SK-N-SH (cell line): ENCODE data around the gene USP46. TPM values are rescaled to one million over a fixed set of nuclear protein-coding genes. Genes with fewer than 3 reads are reported as not detected.

Source experiments
- CTCF ChIA-PET: fragments of 300-600, 350-600 bp; formaldehyde crosslinking; extraction: SDS; loops from one replicate; lab custom pipeline; 2021; lab: Yijun Ruan, JAX
- POLR2A ChIA-PET: fragments of 350-600 bp; sonication (Branson Sonifier 250); formaldehyde crosslinking; extraction: SDS; loops from one replicate; lab custom pipeline; 2020; ENCODE audit warnings: antibody characterized with exemption, inconsistent platforms; lab: Yijun Ruan, JAX
- DNase-seq: peaks from one replicate; pipeline ENCODE4 v3.0.0; 2012
- H2AFZ ChIP-seq: fragments of 200-600 bp; sonication (generic); 2 replicates; pipeline ENCODE4 v1.8.1; 2016; ENCODE audit warnings: antibody characterized with exemption, mild to moderate bottlenecking, low read depth
- H3F3A ChIP-seq: fragments of 200-600 bp; sonication (generic); replicated peaks from 2 replicates; pipeline ENCODE3; 2016; ENCODE audit warnings: antibody characterized with exemption, mild to moderate bottlenecking; ENCODE audit not compliant: insufficient read depth
- H3K27ac ChIP-seq, 2 experiments: fragments of 200-500 bp in 1 of 2; fragments of 200-600 bp in 1 of 2; sonication (Bioruptor generic) in 1 of 2; sonication (generic), shearing (Covaris generic) in 1 of 2; 2 replicates each; pipeline versions ENCODE4 v1.5.1 to v1.6.1; 2014 to 2016; ENCODE audit warnings: low read depth in 2 of 2, inconsistent platforms in 1 of 2, low read length in 1 of 2, mild to moderate bottlenecking in 1 of 2, mixed read lengths in 1 of 2
- H3K27me3 ChIP-seq: fragments of 200-600 bp; sonication (generic), shearing (Covaris generic); 2 replicates; pipeline ENCODE4 v1.6.1; 2016; ENCODE audit warnings: mixed run types; ENCODE audit not compliant: insufficient read depth
- H3K36me3 ChIP-seq, 2 experiments: fragments of 200-500 bp in 1 of 2; fragments of 200-600 bp in 1 of 2; sonication (Bioruptor generic) in 1 of 2; sonication (generic) in 1 of 2; replicated peaks in 1 of 2; 2 replicates each; pipeline versions ENCODE3 to v1.5.1; 2014 to 2016; ENCODE audit warnings: low read length in 1 of 2, mild to moderate bottlenecking in 1 of 2; ENCODE audit not compliant: insufficient read depth in 2 of 2, control insufficient read depth in 1 of 2
- H3K4me1 ChIP-seq, 2 experiments: fragments of 200-500 bp in 1 of 2; fragments of 200-600 bp in 1 of 2; sonication (Bioruptor generic) in 1 of 2; sonication (generic), shearing (Covaris generic) in 1 of 2; 2 replicates each; pipeline versions ENCODE4 v1.5.1 to v1.6.1; 2014 to 2016; ENCODE audit warnings: low read depth in 1 of 2, low read length in 1 of 2, mixed run types in 1 of 2; ENCODE audit not compliant: insufficient read depth in 2 of 2, control insufficient read depth in 1 of 2
- H3K4me2 ChIP-seq: fragments of 200-600 bp; sonication (generic), shearing (Covaris generic); 2 replicates; pipeline ENCODE4 v1.6.1; 2017; ENCODE audit warnings: mixed run types
- H3K4me3 ChIP-seq, 2 experiments: fragments of 200-500 bp in 1 of 2; fragments of 200-600 bp in 1 of 2; sonication (Bioruptor generic) in 1 of 2; sonication (generic), shearing (Covaris generic) in 1 of 2; 2 replicates each; pipeline versions ENCODE4 v1.5.1 to v1.8.1; 2014 to 2016; ENCODE audit warnings: low read depth in 2 of 2, inconsistent platforms in 1 of 2, low read length in 1 of 2, mild to moderate bottlenecking in 1 of 2, mixed read lengths in 1 of 2, moderate library complexity in 1 of 2
- H3K79me2 ChIP-seq: fragments of 200-600 bp; sonication (generic); 2 replicates; pipeline ENCODE4 v1.8.1; 2017; ENCODE audit warnings: mild to moderate bottlenecking; ENCODE audit not compliant: insufficient read depth
- H3K9ac ChIP-seq: fragments of 200-600 bp; sonication (generic); 2 replicates; pipeline ENCODE4 v1.6.1; 2017; ENCODE audit warnings: mixed run types
- H3K9me2 ChIP-seq: fragments of 200-600 bp; sonication (generic); 2 replicates; pipeline ENCODE4 v1.6.1; 2017; ENCODE audit warnings: mixed run types
- H3K9me3 ChIP-seq: fragments of 200-600 bp; sonication (generic); 2 replicates; pipeline ENCODE4 v1.6.1; 2017; ENCODE audit warnings: mixed run types, mild to moderate bottlenecking, moderate library complexity
- H4K20me1 ChIP-seq: fragments of 200-600 bp; sonication (generic); 2 replicates; pipeline ENCODE4 v1.6.1; 2017; ENCODE audit warnings: mild to moderate bottlenecking, mixed run types; ENCODE audit not compliant: insufficient read depth
- ELF1 ChIP-seq: IDR thresholded peaks from 2 replicates; pipeline ENCODE4 v1.4.0; 2012
- GATA2 ChIP-seq: sonication (generic); formaldehyde crosslinking; IDR thresholded peaks from 2 replicates; pipeline ENCODE4 v1.5.0; 2020; ENCODE audit warnings: mild to moderate bottlenecking, missing genetic modification reagents
- IRF3 ChIP-seq: fragments of 150-350 bp; IDR thresholded peaks from 2 replicates; pipeline ENCODE4 v1.6.1; 2016; ENCODE audit warnings: mild to moderate bottlenecking, low read depth, low read length
- MAX ChIP-seq: IDR thresholded peaks from 2 replicates; pipeline ENCODE4 v1.4.0; 2012; ENCODE audit warnings: low read depth
- MXI1 ChIP-seq: IDR thresholded peaks from 2 replicates; pipeline ENCODE4 v1.6.1; 2012; ENCODE audit warnings: mild to moderate bottlenecking, low read depth, low read length, improper control_type of control experiment
- NFIC ChIP-seq: IDR thresholded peaks from 2 replicates; pipeline ENCODE4 v1.4.0; 2012; ENCODE audit warnings: borderline replicate concordance
- NRF1 ChIP-seq: IDR thresholded peaks from 2 replicates; pipeline ENCODE4 v1.6.1; 2012; ENCODE audit warnings: low read depth, mild to moderate bottlenecking, low read length
- POLR2AphosphoS5 ChIP-seq: IDR thresholded peaks from 2 replicates; pipeline ENCODE4 v1.6.1; 2012; ENCODE audit warnings: low read depth, low read length
- RFX5 ChIP-seq: IDR thresholded peaks from 2 replicates; pipeline ENCODE4 v1.6.1; 2012; ENCODE audit warnings: mild to moderate bottlenecking, improper control_type of control experiment, low read length
- RXRA ChIP-seq: IDR thresholded peaks from 2 replicates; pipeline ENCODE4 v1.4.0; 2012; ENCODE audit warnings: low read depth, mild to moderate bottlenecking, borderline replicate concordance
- SIN3A ChIP-seq: IDR thresholded peaks from 2 replicates; pipeline ENCODE4 v1.6.1; 2012; ENCODE audit warnings: low read depth, mild to moderate bottlenecking, low read length, moderate library complexity, borderline replicate concordance
- SMC3 ChIP-seq: IDR thresholded peaks from 2 replicates; pipeline ENCODE4 v1.6.1; 2012; ENCODE audit warnings: low read depth, low read length, improper control_type of control experiment
- TCF12 ChIP-seq: IDR thresholded peaks from 2 replicates; pipeline ENCODE4 v1.4.0; 2012
- TEAD4 ChIP-seq: IDR thresholded peaks from 2 replicates; pipeline ENCODE4 v1.4.0; 2012; ENCODE audit warnings: mild to moderate bottlenecking, borderline replicate concordance; ENCODE audit not compliant: insufficient read depth
- WGBS: methylation state at CpG from one replicate; pipeline ENCODE4 v1.1.6; 2017; ENCODE audit warnings: low lambda C conversion rate; 5-methylcytosine and 5-hydroxymethylcytosine counted together
- polyA plus RNA-seq, 3 experiments: library from polyadenylated mRNA; depleted of rRNA; stranded (reverse); fragments of >200 nt; gene quantifications; 2 replicates each; pipeline ENCODE4 v1.2.3, GENCODE V29; 2012
- TF ChIP-seq, protein P1 (sequence below): IDR thresholded peaks from 2 replicates; pipeline ENCODE4 v1.4.0; 2012; ENCODE audit warnings: low read depth, borderline replicate concordance
- TF ChIP-seq, protein P2 (sequence below): IDR thresholded peaks from 2 replicates; pipeline ENCODE4 v1.6.1; 2012; ENCODE audit warnings: mild to moderate bottlenecking, low read depth, low read length, moderate library complexity

Gene USP46
- polyA plus RNA-seq, 1 of the 3 experiments (the other 2 are of a cell fraction) = 4.5 TPM

- no peak overlapping the region for H3K4me3 ChIP-seq
- no peaks in the 10 kb centered on the region for H4K20me1 ChIP-seq
- H3K79me2 ChIP-seq = no peaks in the 10 kb centered on the region
- peaks cover 25 to 52% of the 10 kb centered on the region in 2 experiments for H3K36me3 ChIP-seq
- H3K9ac ChIP-seq = no peak overlapping the region
- TF ChIP-seq GATA2 (CRISPR knock-in tag) (no peak), MXI1 (no peak), IRF3 (no peak), MAX (no peak), ELF1 (no peak), NFIC (no peak), NRF1 (no peak), POLR2AphosphoS5 (no peak), SIN3A (no peak)
- TF ChIP-seq, protein P1, sequence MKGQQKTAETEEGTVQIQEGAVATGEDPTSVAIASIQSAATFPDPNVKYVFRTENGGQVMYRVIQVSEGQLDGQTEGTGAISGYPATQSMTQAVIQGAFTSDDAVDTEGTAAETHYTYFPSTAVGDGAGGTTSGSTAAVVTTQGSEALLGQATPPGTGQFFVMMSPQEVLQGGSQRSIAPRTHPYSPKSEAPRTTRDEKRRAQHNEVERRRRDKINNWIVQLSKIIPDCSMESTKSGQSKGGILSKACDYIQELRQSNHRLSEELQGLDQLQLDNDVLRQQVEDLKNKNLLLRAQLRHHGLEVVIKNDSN = no peak
- H3K9me3 ChIP-seq = no peaks in the 10 kb centered on the region
- no peaks in the 10 kb centered on the region for H3K27me3 ChIP-seq
- H3K4me1 ChIP-seq = peaks cover 0 to 3% of the 10 kb centered on the region in 2 experiments; a peak in 1 of 4 replicates
- CTCF ChIA-PET = no interaction called here
- H3K4me2 ChIP-seq = no peak overlapping the region
- no peak for DNase-seq
- no peaks in the 10 kb centered on the region; the same call in 1 of the 2 replicates for H3K9me2 ChIP-seq
- no peaks in the 10 kb centered on the region for H3F3A ChIP-seq
- H3K27ac ChIP-seq = no peak overlapping the region
- WGBS = 93% methylated on average over 3 of the region's 3 CpGs
- H2AFZ ChIP-seq = no peak overlapping the region
- POLR2A ChIA-PET = no interaction called here
These were observed 54.9 kb downstream of the USP46 start for GRCh38 chr4:52604215-52604614.

DNA sequence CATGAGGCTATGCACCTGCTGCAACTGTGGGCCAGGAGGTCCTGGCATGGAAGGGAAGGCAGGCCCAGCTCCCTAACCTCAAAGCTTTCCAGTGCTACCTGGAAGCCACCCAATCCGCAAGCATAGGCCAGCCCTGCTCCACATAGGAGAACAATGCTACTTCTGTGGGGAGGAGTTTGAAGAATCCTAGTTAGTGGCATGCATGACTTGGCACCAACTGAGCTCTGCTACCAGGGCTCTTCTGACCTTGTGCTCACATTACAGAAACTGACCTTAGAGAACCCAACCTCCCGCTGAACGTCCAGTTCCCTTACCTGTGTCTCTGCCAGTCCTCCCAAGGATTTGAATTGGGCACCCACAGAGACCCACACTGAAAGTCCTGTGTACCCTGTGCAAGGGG, 58.8 kb downstream of the USP46 start:
- Histone ChIP-seq H3K27ac (no peak overlapping the region), H2AFZ (no peak overlapping the region), H3K36me3 (peaks cover 28 to 68% of the 10 kb centered on the region in 2 experiments), H3K27me3 (no peaks in the 10 kb centered on the region), H3K9me2 (no peaks in the 10 kb centered on the region; the same call in 1 of the 2 replicates), H3K9ac (no peak overlapping the region), H3K9me3 (no peaks in the 10 kb centered on the region), H3K4me1 (peaks cover 0 to 3% of the 10 kb centered on the region in 2 experiments; a peak in 1 of 4 replicates), H3K4me2 (no peak overlapping the region), H3K79me2 (no peaks in the 10 kb centered on the region), H3K4me3 (no peak overlapping the region), H4K20me1 (no peaks in the 10 kb centered on the region), H3F3A (no peaks in the 10 kb centered on the region)
- no peak for TF ChIP-seq RXRA
- no peak for TF ChIP-seq SMC3
- TF ChIP-seq RFX5 = no peak
- no peak for TF ChIP-seq MXI1
- no peak for TF ChIP-seq TCF12
- TF ChIP-seq GATA2 (CRISPR knock-in tag) = no peak
- TF ChIP-seq MAX = no peak
- TF ChIP-seq POLR2AphosphoS5 = no peak
- TF ChIP-seq, protein P2, sequence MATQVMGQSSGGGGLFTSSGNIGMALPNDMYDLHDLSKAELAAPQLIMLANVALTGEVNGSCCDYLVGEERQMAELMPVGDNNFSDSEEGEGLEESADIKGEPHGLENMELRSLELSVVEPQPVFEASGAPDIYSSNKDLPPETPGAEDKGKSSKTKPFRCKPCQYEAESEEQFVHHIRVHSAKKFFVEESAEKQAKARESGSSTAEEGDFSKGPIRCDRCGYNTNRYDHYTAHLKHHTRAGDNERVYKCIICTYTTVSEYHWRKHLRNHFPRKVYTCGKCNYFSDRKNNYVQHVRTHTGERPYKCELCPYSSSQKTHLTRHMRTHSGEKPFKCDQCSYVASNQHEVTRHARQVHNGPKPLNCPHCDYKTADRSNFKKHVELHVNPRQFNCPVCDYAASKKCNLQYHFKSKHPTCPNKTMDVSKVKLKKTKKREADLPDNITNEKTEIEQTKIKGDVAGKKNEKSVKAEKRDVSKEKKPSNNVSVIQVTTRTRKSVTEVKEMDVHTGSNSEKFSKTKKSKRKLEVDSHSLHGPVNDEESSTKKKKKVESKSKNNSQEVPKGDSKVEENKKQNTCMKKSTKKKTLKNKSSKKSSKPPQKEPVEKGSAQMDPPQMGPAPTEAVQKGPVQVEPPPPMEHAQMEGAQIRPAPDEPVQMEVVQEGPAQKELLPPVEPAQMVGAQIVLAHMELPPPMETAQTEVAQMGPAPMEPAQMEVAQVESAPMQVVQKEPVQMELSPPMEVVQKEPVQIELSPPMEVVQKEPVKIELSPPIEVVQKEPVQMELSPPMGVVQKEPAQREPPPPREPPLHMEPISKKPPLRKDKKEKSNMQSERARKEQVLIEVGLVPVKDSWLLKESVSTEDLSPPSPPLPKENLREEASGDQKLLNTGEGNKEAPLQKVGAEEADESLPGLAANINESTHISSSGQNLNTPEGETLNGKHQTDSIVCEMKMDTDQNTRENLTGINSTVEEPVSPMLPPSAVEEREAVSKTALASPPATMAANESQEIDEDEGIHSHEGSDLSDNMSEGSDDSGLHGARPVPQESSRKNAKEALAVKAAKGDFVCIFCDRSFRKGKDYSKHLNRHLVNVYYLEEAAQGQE = no peak
- no peak for TF ChIP-seq TEAD4
- POLR2A ChIA-PET = no interaction called here
- WGBS = 94% methylated on average over 2 of the region's 3 CpGs
- CTCF ChIA-PET = interaction anchor here (0.8 to 1.2 kb wide), 2 partner anchors 12 to 383 kb away, joined by 3 to 4 read pairs; no protein-coding TSS in a partner anchor
- no peak for DNase-seq
